HuH-7 (cell line): ENCODE data around the gene LENEP.
A peak's percentile ranks its signal among the peaks of the same experiment; 100 is the strongest.

ENCODE experiments used
- DNase-seq: peaks from one replicate; pipeline ENCODE4 v3.0.0; 2011; ENCODE audit warnings: low spot score

Gene LENEP, protein sequence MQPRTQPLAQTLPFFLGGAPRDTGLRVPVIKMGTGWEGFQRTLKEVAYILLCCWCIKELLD

DNA sequence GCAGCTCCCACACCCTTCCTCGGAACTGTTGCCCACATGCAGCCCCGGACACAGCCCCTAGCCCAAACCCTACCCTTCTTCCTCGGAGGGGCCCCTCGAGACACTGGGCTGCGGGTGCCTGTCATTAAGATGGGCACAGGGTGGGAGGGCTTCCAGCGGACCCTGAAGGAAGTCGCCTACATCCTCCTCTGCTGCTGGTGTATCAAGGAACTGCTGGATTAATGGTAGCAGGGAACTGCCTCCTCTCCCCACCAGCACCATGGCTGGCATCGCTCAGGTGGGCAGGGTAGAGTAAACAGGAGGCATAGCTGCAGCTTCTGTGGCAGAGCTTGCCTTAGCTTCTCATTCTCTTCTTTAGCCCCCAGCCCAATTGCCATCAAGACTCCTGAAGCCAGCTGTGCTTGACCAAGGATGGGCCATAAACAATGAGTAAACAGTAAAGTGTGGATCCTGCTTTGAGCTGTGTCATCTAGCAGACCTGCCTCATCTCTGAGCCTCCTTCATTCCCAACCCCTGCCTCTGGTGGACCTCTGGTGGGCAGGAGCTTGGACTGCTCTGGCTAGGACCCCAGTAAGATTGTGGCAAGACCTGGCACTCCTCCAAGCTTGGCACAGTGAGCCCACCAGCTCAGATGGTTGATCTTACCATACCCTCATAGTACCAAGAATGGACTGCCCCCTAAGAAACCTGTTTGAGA lies at the start of gene LENEP:
Gene LENEP, plus strand, starts transcription at position 15 of the 697 bp plus-strand sequence. Its CDS starts 22 bp downstream, at position 37.
- no peak for DNase-seq

- peak; percentile 82 for DNase-seq
Observed at GRCh38 chr1:154943649-154944400, 49.6 kb upstream of the LENEP start.

DNA sequence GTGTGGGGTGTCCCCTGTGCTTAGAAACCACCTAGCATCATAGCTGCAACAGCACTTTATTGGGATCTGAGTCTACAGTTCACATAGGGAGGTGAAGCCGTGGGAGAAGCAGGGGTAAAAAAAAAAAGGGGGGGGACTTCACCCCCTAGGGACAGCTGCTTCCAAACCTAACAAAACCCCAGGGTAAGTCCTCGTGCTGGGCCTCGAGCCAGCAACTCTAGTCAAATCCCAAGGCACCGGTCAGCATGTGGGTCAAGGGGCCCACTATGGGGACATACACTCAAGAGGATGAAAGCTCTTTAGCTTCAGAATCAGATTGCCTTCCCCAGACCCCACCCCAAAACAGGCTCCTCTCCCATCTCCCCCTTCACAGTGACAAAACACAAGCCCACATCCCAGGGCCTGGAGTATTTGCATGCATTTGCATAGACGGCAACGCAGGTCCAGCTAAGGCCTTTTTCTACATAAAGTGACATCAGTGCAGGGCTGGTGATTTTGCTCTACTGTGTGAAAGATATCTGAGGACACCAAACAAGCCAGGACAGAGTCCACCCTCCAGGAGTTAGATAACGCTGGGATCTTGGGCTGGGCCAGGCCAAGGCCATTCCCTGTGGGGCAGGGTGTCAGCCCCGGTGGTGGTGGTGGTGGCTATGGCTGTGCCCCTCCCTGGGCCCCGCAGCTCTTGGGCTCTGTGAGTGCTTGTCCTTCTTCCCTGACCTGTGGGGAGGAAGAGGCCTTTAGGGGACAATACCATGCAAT lies 48.8 kb upstream of the LENEP start:
- peak; percentile 82 for DNase-seq

GRCh38 chr1:154945160-154945961 lies 48.0 kb upstream of the LENEP start:
- no peak for DNase-seq

GRCh38 chr1:154945962-154946850 lies 47.2 kb upstream of the LENEP start:
- DNase-seq: no peak

- no peak for DNase-seq
Observed at GRCh38 chr1:154948079-154948478, 45.3 kb upstream of the LENEP start.

GRCh38 chr1:154951901-154952657 lies 41.3 kb upstream of the LENEP start:
- DNase-seq: no peak

DNA sequence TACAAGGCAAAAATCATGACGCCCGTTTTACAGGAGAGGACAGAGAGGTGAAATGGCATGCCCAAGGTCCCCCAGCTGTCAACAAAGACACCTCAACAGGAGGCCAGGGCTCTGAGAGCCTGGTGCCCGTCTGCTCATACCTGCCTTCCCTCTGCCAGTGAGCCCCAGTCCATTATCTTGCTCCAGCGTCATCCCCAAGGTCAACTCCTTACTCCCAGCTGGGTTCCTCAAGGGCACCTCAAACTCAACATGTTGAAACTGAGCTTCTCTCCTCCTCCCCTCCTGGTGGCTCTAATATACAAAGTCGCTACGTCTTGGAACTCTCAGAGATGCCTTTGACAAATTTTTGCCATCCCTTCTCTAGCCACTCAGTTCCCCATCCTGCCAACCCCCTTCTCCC lies 40.7 kb upstream of the LENEP start:
- no peak for DNase-seq

DNA sequence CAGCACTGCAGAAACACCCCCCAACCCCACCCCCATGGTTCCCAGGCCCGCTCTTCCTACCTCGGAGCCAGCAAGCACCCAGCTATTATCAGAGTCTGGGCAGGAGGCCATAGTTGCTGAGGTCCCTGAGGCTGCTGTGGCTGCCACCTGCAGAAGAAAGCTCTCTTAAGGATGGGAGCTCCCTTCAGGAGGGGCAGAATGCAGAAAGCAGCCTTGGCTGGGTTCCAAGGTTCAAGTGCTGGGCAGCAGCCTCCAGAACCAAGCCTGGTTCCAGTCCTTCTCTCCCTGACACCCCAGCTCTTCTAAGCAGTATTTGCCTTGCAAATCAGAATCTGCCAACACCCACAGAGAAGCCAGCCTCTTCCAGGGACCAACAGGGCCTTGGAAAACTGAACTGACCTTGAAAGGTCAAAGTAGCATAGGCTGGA lies 39.8 kb upstream of the LENEP start:
- DNase-seq: no peak

DNA sequence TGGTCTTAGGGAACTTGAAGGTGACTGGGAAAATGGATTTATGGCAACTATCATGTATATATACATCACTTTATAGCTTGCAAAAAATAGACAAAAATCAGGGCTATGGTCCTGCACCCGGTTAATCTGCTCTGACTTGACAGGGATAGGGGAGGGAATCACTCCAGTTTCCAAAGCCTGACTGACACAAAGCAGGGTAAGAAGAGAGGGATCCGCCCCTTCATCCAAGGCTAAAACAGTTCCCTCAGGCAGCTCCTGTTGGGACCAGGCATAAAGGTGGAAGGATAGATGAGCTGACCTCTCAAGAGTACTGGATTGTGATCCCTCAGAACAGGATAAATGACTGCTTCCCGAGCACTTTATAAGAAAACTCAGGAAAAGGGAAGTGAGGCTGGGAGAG lies 38.8 kb upstream of the LENEP start:
- no peak for DNase-seq

DNA sequence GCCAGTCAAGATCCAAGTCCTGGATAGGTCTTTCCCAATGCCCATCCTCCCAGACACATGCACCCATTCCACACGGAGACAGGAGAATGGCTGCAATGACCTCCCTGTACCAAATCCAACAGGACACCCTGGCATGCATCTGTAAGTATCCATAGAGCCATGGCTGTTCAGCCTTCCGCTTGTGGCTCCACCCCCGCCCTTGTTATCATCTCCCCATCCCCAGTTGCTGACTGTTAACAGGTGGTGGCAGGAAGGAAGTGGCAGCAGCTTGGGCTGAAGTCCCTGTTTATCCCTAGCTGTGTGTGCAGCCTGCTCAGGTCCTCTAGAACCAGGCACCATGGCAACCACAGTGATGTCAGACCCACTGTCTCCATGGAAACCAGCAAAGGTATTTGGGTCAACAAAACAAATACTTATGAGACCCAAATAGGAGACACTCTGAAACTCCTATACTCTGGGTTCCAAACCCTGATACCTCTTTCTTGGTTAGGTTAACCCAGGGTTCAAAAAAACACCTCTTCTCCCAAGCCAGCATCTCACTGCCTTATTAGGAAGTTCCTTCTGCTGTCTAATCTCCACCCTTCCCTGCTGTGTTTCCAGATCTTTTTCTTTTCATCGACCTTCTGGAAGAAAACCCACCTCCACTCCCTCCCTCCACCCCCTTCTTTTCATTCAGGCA lies 38.2 kb upstream of the LENEP start:
- DNase-seq: no peak

- DNase-seq: peak; percentile 100
Observed at GRCh38 chr1:154955718-154956543, 37.5 kb upstream of the LENEP start, which contains the start of gene PBXIP1. PBXIP1 (minus strand) TSS chr1:154956099; CDS start chr1:154953721, 2,378 bp downstream.

DNA sequence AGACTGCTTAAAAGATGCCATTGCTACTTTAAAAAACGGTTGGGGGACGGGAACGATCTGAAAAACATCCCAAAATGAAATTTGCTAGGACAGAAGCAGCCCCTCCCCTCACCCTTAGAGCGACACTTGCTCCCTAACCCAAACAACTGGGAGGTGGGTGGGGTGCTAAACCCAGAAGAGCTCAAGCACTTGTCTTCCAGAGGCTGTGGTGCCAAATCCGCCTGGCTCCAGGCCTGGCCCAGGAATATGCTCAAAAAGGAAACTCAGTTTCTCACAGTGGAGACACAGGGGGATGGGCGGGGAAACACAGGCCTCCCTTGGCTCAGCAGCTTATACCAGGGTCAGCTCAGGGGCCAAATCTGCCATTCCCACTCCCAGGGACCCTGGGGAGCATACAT lies 36.8 kb upstream of the LENEP start:
- no peak for DNase-seq

GRCh38 chr1:154957091-154957657 lies 36.2 kb upstream of the LENEP start:
- no peak for DNase-seq

DNA sequence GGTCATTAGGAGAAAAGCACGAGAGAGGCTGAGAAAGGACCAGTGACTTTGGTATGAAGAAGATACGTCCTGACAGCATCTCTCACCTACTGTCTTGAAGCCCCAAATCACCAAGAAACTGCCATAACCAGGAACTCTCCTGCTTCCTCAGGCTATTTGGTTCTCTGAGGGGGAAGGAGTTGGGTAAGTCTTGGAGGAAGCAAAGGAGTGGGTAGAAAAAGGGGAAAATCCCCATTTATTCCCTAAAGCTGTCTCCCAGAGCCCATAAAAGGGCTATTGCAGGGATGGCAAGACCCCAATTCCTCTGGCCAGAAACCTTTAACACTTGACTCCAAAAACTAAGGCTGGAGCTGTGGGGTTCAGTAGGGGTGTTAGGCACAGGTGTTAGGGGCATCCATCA lies 35.4 kb upstream of the LENEP start:
- no peak for DNase-seq

DNA sequence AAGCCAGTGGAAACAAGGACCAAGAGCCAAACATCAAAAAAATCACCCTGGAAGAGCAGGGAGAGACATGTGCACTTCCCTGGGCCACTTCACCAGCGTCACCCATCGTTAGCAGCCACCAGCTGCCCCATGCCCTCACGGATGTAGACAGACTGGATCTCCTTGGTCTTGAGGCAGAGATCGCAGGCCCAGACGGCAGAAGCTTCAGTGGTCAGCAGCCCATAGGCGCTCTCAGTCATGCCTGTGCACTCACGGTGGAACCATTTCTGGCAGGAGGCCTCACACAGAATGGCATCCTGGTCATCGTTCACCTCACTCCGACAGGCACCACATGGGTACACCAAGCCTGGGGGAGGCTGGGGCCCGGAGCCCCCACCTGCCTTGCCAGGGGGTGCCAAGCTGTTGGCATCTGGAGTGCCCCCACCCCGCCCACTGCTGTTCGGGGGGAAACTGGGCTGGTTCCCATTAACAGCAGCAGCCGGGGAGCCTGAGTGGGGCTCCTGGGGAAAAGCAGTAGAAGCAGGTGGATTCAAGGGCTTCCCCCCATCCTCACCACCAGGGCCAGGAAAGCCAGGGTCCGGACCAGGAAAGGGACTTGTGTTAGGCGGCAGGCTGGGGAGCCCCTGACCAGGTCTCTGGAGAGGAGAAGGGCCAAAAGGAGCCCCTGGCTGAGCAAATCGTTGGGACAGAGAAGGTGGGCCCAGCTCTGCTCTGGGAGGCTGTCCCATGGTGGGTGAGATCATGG lies 34.5 kb upstream of the LENEP start:
- DNase-seq: no peak

DNA sequence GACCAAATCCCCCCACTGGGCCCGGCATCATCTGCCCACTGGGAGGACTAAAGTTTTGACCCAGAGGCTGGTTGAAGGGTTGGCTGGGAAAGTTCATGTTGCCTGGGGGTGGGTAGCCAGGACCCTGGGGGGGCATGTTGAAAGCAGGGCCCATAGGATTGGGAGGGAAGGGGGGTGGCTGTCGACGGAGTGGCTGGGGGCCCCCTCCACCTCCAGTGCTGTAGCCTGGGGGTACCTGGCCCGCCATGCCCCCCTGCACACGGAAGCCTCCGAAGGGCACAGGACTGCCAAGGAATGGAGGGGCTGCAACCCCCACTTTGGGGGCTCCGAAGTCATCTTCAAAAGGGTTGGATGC lies 34.0 kb upstream of the LENEP start:
- DNase-seq: no peak
